Effector memory CD4-positive, alpha-beta T cell (primary cell): Measurements from ENCODE around the gene CPT1C.

Experiments used
- DNase-seq, 3 donors: peaks; one replicate each; pipeline ENCODE4 v3.0.0-alpha.2; 2020
- H3K27ac ChIP-seq: 2 replicates; pipeline ENCODE4 v1.7.0; 2013; ENCODE audit warnings: mild to moderate bottlenecking, low read length, moderate library complexity; ENCODE audit not compliant: insufficient read depth, poor library complexity, severe bottlenecking
- H3K27me3 ChIP-seq: replicated peaks from 2 replicates; pipeline ENCODE4 v1.7.0; 2013; ENCODE audit warnings: mild to moderate bottlenecking, low read length; ENCODE audit not compliant: insufficient read depth, control insufficient read depth, poor library complexity, severe bottlenecking
- H3K36me3 ChIP-seq: 2 replicates; pipeline ENCODE4 v1.7.0; 2013; ENCODE audit warnings: mild to moderate bottlenecking, low read length, moderate library complexity; ENCODE audit not compliant: control insufficient read depth, insufficient read depth
- H3K4me1 ChIP-seq: 2 replicates; pipeline ENCODE4 v1.7.0; 2013; ENCODE audit warnings: low read length, mild to moderate bottlenecking; ENCODE audit not compliant: control insufficient read depth, insufficient read depth, poor library complexity, severe bottlenecking
- H3K4me3 ChIP-seq: 2 replicates; pipeline ENCODE4 v1.7.0; 2013; ENCODE audit warnings: low read length, low read depth, mild to moderate bottlenecking; ENCODE audit not compliant: insufficient read depth, poor library complexity, severe bottlenecking
- H3K9me3 ChIP-seq: 2 replicates; pipeline ENCODE4 v1.7.0; 2013; ENCODE audit warnings: mild to moderate bottlenecking, low read length, moderate library complexity; ENCODE audit not compliant: control insufficient read depth
- total RNA-seq, 3 donors: gene quantifications; one replicate each; lab custom pipeline; 2026; lab: John Stamatoyannopoulos, UW

CPT1C gene
- 0 to 0.17 (median 0.17) reads per million in 3 donors for total RNA-seq

- no peak within 1 kb of the TSS for H3K27ac ChIP-seq
- H3K4me1 ChIP-seq = peaks cover 28% of the 10 kb centered on the region
- H3K4me3 ChIP-seq = peak within 1 kb of the TSS; percentile 43
- H3K9me3 ChIP-seq = no peaks in the 10 kb centered on the region
- H3K36me3 ChIP-seq = peaks cover 16% of the 10 kb centered on the region
- H3K27me3 ChIP-seq = peaks cover 8% of the 10 kb centered on the region
- DNase-seq = peak; percentile 15 to 43 (median 37)
Measured at GRCh38 chr19:49690656-49691242, at the start of gene CPT1C. Gene CPT1C (plus strand): TSS chr19:49691116. CDS start chr19:49692253, 1,137 bp downstream.

GRCh38 chr19:49641688-49642491 is 49.0 kb upstream of the CPT1C start, which contains the start of gene SCAF1:
Gene SCAF1 (plus strand): TSS chr19:49642209. CDS start chr19:49645027, 2,818 bp downstream.
- peaks cover 34% of the 10 kb centered on the region for H3K4me1 ChIP-seq
- peak; percentile 99 for DNase-seq
- no peaks in the 10 kb centered on the region for H3K9me3 ChIP-seq
- H3K27me3 ChIP-seq = no peaks in the 10 kb centered on the region
- H3K4me3 ChIP-seq = peak within 1 kb of the TSS; percentile 84
- peak within 1 kb of the TSS; percentile 94 for H3K27ac ChIP-seq
- H3K36me3 ChIP-seq = peaks cover 17% of the 10 kb centered on the region

GRCh38 chr19:49642492-49643035 is 48.4 kb upstream of the CPT1C start:
- DNase-seq = no peak
- peak overlapping the region; percentile 94 for H3K27ac ChIP-seq
- no peaks in the 10 kb centered on the region for H3K9me3 ChIP-seq
- peaks cover 34% of the 10 kb centered on the region for H3K4me1 ChIP-seq
- peaks cover 23% of the 10 kb centered on the region for H3K36me3 ChIP-seq
- no peaks in the 10 kb centered on the region for H3K27me3 ChIP-seq
- peak overlapping the region; percentile 84 for H3K4me3 ChIP-seq

- H3K4me3 ChIP-seq = no peak overlapping the region
- peaks cover 27% of the 10 kb centered on the region for H3K4me1 ChIP-seq
- H3K27ac ChIP-seq = no peak overlapping the region
- no peaks in the 10 kb centered on the region for H3K9me3 ChIP-seq
- H3K36me3 ChIP-seq = peaks cover 25% of the 10 kb centered on the region
- no peak for DNase-seq
- no peaks in the 10 kb centered on the region for H3K27me3 ChIP-seq
Measured at GRCh38 chr19:49643466-49643865, 47.5 kb upstream of the CPT1C start.

- Histone ChIP-seq H3K27me3 (no peaks in the 10 kb centered on the region), H3K9me3 (no peaks in the 10 kb centered on the region), H3K4me1 (peaks cover 16% of the 10 kb centered on the region), H3K27ac (no peak overlapping the region), H3K4me3 (no peak overlapping the region), H3K36me3 (peaks cover 37% of the 10 kb centered on the region)
- no peak for DNase-seq
Measured at GRCh38 chr19:49645592-49645991, 45.3 kb upstream of the CPT1C start.

GRCh38 chr19:49645995-49646394 is 44.9 kb upstream of the CPT1C start:
- H3K9me3 ChIP-seq = no peaks in the 10 kb centered on the region
- no peak overlapping the region for H3K27ac ChIP-seq
- DNase-seq = no peak
- no peaks in the 10 kb centered on the region for H3K27me3 ChIP-seq
- peaks cover 39% of the 10 kb centered on the region for H3K36me3 ChIP-seq
- H3K4me3 ChIP-seq = no peak overlapping the region
- peaks cover 12% of the 10 kb centered on the region for H3K4me1 ChIP-seq

- no peak overlapping the region for H3K4me3 ChIP-seq
- H3K36me3 ChIP-seq = peaks cover 43% of the 10 kb centered on the region
- no peaks in the 10 kb centered on the region for H3K27me3 ChIP-seq
- H3K4me1 ChIP-seq = peaks cover 11% of the 10 kb centered on the region
- no peak for DNase-seq
- no peaks in the 10 kb centered on the region for H3K9me3 ChIP-seq
- H3K27ac ChIP-seq = no peak overlapping the region
Measured at GRCh38 chr19:49646586-49646985, 44.3 kb upstream of the CPT1C start.

GRCh38 chr19:49651029-49651819 is 39.7 kb upstream of the CPT1C start:
- H3K27me3 ChIP-seq = no peaks in the 10 kb centered on the region
- no peak overlapping the region for H3K4me3 ChIP-seq
- H3K4me1 ChIP-seq = no peaks in the 10 kb centered on the region
- H3K36me3 ChIP-seq = peaks cover 68% of the 10 kb centered on the region
- no peak for DNase-seq
- no peaks in the 10 kb centered on the region for H3K9me3 ChIP-seq
- no peak overlapping the region for H3K27ac ChIP-seq

GRCh38 chr19:49651820-49652550 is 38.9 kb upstream of the CPT1C start:
- Histone ChIP-seq H3K9me3 (no peaks in the 10 kb centered on the region), H3K4me1 (no peaks in the 10 kb centered on the region), H3K27ac (no peak overlapping the region), H3K27me3 (no peaks in the 10 kb centered on the region), H3K4me3 (no peak overlapping the region), H3K36me3 (peaks cover 68% of the 10 kb centered on the region)
- no peak for DNase-seq
